Caki2 (cell line): ENCODE measurements around the gene ABLIM1. TPM values are rescaled to one million over a fixed set of nuclear protein-coding genes. Genes with fewer than 3 reads are reported as not detected.

Experiments
- DNase-seq: peaks from one replicate; pipeline ENCODE4 v3.0.0-alpha.2; 2015; ENCODE audit warnings: low read depth
- in situ Hi-C: cut with HindIII; loops from 2 replicates; pipeline ENCODE4 v1.10.0; 2016; ENCODE audit warnings: low sequenced_read_pairs, low pct_unique_long_range_greater_than_20kb, mixed read lengths
- total RNA-seq: library from RNA; depleted of rRNA; stranded (reverse); fragments of >200 nt; shearing (Covaris generic); gene quantifications from 2 replicates; pipeline ENCODE4 v1.2.3, GENCODE V29; 2014; ENCODE audit warnings: low replicate concordance

ABLIM1 gene
- total RNA-seq, 1 experiment from 2014 or later: 2.2 TPM

DNA sequence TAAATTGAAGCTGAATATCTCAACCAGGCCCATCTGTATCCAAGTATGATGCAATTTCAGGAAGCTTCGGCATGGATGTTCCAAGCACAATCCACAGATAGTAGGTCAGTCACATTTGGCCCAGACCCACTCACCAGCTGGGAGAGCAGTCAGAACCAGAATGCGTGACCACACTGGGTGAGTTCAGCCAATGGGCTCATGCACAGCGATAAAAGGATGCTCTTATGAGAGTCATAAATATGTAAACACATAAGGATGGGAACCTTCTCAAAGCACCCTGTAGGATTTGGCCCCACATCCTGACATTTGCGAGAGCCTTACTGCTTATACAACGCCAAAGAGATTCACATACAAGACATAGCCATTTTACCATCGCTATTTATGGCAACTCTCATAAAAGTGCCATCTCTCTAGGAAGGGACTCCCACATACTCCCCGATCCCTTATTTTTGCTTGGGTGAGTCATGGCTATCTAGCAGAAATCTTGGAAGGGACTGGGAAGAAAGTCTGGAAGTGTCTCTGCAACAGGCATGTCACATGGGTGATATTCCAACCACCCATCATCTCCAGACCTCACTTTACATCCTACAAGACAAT is 256.8 kb downstream of the ABLIM1 start:
- DNase-seq: no peak
- in situ Hi-C loops: no loop called here

GRCh38 chr10:114400091-114400490 is 258.0 kb downstream of the ABLIM1 start:
- in situ Hi-C loops: no loop called here
- no peak for DNase-seq

DNA sequence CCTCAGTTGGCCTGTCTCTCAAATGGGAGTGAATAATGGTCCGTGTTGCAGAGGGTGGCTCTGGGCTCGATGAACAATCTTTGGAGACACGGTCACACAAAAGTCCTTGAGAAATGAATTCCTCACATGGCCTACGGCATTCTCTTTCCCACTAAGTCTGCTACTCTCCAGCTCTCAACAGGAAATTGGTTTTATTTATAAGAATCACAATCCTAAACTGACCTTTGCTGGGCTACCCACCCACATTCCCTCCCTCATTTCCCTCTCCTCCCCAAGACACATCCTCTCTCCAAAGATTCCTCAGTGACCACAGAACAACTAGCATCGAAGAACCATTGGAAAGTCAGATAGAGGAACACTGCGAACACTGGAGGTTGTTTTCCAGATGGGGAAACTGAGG is 258.5 kb downstream of the ABLIM1 start:
- in situ Hi-C loops: no loop called here
- no peak for DNase-seq

GRCh38 chr10:114398587-114399331 is 259.3 kb downstream of the ABLIM1 start:
- in situ Hi-C loops: no loop called here
- no peak for DNase-seq

GRCh38 chr10:114397651-114398145 is 260.4 kb downstream of the ABLIM1 start:
- in situ Hi-C loops: no loop called here
- no peak for DNase-seq

DNA sequence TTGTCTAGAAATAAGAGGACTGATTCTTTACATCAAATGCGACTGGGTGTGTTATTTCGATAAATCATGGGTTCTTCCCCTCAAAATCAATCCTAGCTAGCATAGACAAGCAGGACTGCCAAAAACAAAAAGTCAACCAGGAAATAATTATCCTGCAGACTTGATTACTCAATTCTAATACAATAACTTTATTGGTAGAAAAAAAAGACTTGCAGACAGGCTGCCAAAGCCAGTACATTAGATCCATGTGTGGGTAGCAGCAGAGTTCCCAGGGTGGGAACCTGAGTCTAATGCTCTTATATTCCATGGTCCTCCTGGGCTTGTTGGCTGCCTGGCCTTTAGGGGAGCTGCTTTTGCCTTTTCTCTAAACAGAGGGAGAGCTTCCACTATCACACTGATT is 261.6 kb downstream of the ABLIM1 start:
- no peak for DNase-seq
- in situ Hi-C loops: no loop called here

GRCh38 chr10:114395366-114396022 is 262.6 kb downstream of the ABLIM1 start:
- DNase-seq: no peak
- in situ Hi-C loops: no loop called here

DNA sequence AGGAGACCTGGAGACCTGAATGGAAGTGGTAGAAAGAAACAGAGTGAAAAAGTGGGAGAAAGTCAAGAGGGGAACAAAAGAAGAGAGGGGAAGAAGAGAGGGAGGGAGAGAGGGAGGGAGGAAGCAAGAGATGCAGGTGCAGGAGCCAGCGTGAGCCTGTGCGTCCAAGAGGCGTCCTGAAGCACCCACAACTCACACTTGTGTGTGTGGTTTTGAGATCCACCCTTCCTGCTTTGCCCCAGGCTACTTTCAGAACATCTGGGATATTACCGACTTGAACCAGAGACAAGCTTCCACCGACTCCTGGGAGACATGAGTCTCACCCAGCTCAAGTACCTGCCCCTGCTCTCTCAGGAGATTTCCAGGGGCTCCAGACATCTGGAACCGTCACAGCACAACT is 263.5 kb downstream of the ABLIM1 start:
- in situ Hi-C loops: no loop called here
- DNase-seq: no peak

DNA sequence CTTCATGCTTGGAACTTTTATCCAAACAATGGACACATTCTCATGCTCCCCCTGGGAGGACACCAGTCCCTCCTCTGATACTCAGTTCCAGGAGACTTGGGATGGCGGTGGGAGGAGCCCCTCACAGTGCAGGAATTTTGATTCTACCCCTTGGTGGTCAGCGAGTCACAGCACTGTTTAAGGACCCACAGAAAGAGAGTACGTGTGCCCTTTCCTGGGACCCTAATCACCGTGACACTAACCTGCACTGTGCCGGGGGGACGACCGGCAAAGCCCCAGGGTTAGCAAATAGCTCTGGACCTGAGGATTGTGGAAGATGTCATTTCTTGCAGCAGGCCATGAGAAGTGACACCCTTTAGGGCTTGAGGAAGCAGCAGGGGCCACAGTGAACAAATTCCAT is 264.2 kb downstream of the ABLIM1 start:
- in situ Hi-C loops: no loop called here
- DNase-seq: no peak

- in situ Hi-C loops: no loop called here
- no peak for DNase-seq
Measured at GRCh38 chr10:114393482-114393881, 264.6 kb downstream of the ABLIM1 start.

DNA sequence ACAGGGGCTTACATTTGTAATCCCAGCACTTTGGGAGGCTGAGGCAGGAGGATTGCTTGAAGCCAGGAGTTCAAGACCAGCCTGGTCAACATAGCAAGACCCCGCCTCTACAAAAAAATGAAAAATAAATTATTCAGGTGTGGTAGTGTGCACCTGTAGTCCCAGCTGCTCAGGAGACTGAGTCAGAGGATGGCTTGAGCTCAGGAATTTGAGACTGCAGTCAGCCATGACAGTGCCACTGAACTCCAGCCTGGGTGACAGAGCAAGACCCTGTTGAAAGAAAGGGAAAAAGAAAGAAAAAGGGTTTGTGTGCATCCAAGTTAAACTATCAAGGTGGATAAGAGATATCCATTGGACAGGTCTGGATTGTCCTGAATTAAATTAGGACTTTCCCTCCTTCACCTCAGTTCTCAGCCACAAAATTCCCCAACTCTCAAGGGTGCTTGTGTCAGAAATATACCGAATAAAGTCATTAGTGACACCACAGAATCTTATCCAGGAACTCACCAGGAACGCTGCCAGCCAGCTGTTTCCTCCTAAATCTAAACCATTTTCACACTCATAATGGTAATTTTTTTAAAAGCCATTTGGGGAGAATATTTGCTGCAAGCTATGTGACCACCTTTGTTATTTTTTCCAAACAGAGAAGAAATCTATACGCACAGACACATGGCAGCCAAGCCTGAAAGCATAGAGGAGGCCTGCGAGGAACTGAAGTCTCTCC is 265.8 kb downstream of the ABLIM1 start:
- in situ Hi-C loops: no loop called here

DNA sequence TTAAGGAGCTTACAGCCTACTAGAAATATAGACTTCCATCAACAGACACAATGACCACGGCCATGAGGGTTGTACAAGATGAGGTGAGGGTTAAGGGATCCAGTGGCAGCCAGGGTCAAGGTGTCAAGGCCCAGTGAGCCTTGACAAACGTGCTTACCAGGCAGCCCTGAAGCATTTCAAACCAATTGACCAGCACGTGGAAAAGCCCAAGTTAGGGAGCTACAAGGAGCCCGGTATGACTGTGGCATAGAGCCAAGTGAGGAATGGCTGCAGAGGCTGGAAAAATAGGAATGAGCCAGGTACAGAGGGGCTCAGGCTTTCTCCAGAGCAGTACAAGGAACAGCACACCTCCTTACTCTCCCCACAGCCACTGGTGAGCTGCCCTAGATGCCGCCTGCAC is 266.5 kb downstream of the ABLIM1 start:
- DNase-seq: no peak

More for the DNA sequence above, 265.8 kb downstream of the ABLIM1 start:
- no peak for DNase-seq

DNA sequence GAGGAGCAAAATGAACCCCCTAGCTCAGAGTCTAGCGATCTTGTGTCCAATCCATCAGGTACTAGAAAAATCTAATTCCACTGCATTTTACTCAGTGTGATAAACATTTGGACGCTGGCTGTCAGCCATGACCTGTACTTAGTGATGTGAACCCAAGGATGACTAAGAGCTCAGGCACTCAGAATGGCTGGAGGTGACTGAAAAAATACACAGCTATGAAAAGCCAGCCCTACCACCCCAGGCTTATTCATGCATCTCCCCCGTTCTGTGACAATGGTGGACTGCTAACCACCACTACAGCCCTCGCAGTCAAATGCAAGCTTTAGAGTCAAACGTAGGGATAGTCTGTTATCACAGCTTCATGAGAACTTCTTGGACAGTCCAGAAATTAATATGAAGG is 268.6 kb downstream of the ABLIM1 start:
- peak; percentile 70 for DNase-seq
- in situ Hi-C loops: no loop called here

More for the DNA sequence above, 266.5 kb downstream of the ABLIM1 start:
- in situ Hi-C loops: no loop called here

DNA sequence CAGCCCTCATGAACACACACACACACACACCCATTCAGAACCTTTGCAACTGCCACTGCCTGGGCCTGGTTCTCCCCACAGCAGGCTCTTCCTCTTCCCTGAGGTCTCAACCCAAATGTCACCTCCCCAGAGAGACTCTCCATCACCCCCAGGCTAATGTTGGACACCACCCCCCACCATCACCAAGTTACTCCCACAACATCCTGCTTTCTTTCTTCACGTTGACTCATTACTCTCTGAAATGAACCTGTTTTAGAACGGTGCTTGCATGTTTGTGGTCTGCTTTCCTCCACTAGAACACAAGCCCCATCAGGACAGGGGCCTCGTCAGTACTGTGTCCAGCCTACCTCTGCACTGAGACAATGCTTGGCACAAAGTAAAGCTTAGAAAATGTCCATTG is 269.8 kb downstream of the ABLIM1 start:
- no peak for DNase-seq
- in situ Hi-C loops: no loop called here

DNA sequence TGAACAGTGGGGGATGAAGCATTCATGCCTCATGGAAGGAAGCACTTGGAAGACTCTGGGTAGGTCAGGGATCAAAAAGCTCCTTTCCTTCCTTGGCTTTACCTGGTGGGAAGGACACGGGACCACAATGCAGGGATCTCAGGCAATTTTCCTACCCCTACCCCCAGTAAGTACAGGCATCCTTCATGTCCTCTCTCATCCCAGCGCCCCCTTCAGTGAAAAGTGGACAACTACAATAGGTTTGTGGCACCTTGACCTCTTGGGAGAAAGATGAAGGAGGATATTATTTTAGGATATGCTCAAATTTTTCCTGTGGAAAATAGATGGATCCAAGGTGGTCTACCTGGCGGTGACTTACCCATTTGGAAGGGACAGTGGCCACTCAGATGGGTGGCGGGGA is 270.3 kb downstream of the ABLIM1 start:
- DNase-seq: no peak
- in situ Hi-C loops: no loop called here

DNA sequence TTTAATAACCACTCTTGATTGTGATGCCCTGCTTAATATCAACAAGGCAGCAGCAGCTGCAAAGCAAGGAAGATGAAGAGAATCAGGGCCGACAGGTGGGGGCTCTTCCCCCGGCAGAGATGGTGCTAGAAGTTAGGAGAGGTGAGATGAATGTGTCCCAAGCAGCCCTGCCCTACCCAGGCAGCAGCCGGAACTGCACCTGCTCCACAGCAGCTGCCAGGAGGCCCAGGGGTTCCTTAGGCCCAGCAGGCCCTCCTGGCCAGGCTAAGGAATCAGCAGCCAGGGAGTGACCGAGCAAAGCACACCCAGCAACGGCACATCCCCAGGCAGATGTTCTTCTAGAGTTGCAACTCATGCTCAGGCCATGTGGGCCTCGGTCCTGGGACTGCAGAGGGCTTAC is 271.6 kb downstream of the ABLIM1 start:
- in situ Hi-C loops: no loop called here
- DNase-seq: no peak

- in situ Hi-C loops: no loop called here
- DNase-seq: no peak
Measured at GRCh38 chr10:114385557-114385956, 272.5 kb downstream of the ABLIM1 start.

DNA sequence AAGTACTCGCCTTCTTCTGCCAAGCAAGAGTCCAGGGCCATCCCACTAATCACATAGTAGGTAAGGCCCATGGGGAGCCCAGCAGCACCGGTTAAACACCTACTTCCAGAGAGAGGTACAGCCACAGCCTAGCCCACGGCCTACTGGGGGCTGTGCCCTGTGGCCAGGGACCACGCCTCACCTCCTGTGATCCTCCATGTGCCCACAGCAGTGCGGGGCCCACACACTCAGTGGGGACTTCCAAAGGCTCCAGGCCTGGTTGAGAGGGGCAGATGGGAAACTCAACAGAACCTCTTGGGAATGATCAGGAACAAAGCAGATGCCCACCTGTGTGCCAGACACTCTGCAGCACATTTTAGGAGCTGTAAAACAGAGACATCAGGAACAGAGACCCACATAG is 273.5 kb downstream of the ABLIM1 start:
- in situ Hi-C loops: no loop called here
- no peak for DNase-seq

GRCh38 chr10:114384181-114384580 is 273.9 kb downstream of the ABLIM1 start:
- in situ Hi-C loops: no loop called here
- DNase-seq: no peak
